Fibroblast of skin of back (primary cell): ENCODE measurements around the gene RMDN2.
"Not testable (repeated sequence)": the region's sequence is repeated elsewhere in the genome, so short reads cannot be mapped to it uniquely, and the experiment has no call there.

Experiments
- DNase-seq: peaks from one replicate; pipeline ENCODE4 v3.0.0-alpha.2; 2013

The RMDN2 gene

GRCh38 chr2:37898448-37898847 is 26.6 kb upstream of the RMDN2 start:
- DNase-seq: no peak

- no peak for DNase-seq
These were observed 22.1 kb upstream of the RMDN2 start for GRCh38 chr2:37902991-37903390.

GRCh38 chr2:37904425-37904824 is 20.7 kb upstream of the RMDN2 start:
- DNase-seq: no peak

- DNase-seq: no peak
These were observed 20.1 kb upstream of the RMDN2 start for GRCh38 chr2:37904993-37905392.

GRCh38 chr2:37906131-37906530 is 19.0 kb upstream of the RMDN2 start:
- no peak for DNase-seq

GRCh38 chr2:37907501-37908225 is 17.4 kb upstream of the RMDN2 start:
- no peak for DNase-seq

GRCh38 chr2:37911296-37911873 is 13.7 kb upstream of the RMDN2 start:
- DNase-seq: no peak

- DNase-seq: peak; percentile 70
These were observed 13.0 kb upstream of the RMDN2 start for GRCh38 chr2:37912056-37912455.

GRCh38 chr2:37912616-37913015 is 12.5 kb upstream of the RMDN2 start:
- DNase-seq: no peak

GRCh38 chr2:37914340-37914739 is 10.7 kb upstream of the RMDN2 start:
- no peak for DNase-seq

- no peak for DNase-seq
These were observed 9.3 kb upstream of the RMDN2 start for GRCh38 chr2:37915773-37916172.

- DNase-seq: peak; percentile 60
These were observed 8.5 kb upstream of the RMDN2 start for GRCh38 chr2:37916512-37917082.

- no peak for DNase-seq
These were observed 7.5 kb upstream of the RMDN2 start for GRCh38 chr2:37917281-37918228.

- no peak for DNase-seq
These were observed 6.3 kb upstream of the RMDN2 start for GRCh38 chr2:37918742-37919186.

GRCh38 chr2:37919631-37920032 is 5.5 kb upstream of the RMDN2 start:
- no peak for DNase-seq

GRCh38 chr2:37920570-37920969 is 4.5 kb upstream of the RMDN2 start:
- DNase-seq: peak; percentile 86

GRCh38 chr2:37921781-37922180 is 3.3 kb upstream of the RMDN2 start:
- no peak for DNase-seq

- no peak for DNase-seq
These were observed 1.6 kb upstream of the RMDN2 start for GRCh38 chr2:37923308-37924055.

- DNase-seq: no peak
These were observed 1.5 kb downstream of the RMDN2 start for GRCh38 chr2:37926635-37927034.

- no peak for DNase-seq
These were observed 3.3 kb downstream of the RMDN2 start for GRCh38 chr2:37928377-37928776.

- DNase-seq: not testable (repeated sequence)
These were observed 5.3 kb downstream of the RMDN2 start for GRCh38 chr2:37930392-37930791.

GRCh38 chr2:37932873-37933272 is 7.8 kb downstream of the RMDN2 start:
- DNase-seq: not testable (repeated sequence)
